ENCODE results near the gene ALDH1B1. TPM values are rescaled to one million over a fixed set of nuclear protein-coding genes. Genes with fewer than 3 reads are reported as not detected.

ALDH1B1 gene
- total and polyA plus RNA-seq, 10 of the 15 experiments (the other 5 are each of a cell fraction or from before 2014, with no cell fraction given), result 8.6 to 38.5 (median 30.9) TPM

DNA sequence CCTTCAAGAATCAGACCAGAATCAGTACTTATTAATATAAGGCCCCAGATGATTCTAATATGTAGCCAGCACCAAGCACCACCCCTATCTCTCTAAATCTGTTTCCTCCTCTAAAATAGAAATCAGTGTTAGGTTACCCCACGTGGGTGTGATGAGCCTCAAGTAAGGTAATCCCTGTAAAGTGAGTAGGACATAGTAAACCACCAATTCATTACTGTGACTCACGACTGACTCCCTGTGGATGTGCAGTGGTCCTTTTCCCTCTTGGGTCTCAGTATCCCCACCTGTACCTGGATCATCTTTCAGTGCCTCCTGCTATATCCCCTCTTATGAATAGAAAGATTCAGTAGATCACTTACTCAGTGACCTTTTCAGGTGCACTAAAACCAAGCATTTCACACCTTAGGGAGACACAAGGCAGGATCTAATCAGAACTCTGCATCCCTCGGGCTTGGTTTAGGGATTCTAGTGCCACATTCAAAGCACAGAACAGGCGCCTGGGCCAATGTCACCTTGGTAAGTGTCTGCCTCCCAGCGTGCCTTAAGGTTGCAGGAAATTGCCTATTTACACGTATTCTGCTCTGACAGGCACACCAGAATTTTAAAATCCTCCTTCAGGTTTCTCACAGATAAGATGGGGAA lies 12.2 kb upstream of the ALDH1B1 start (continued):
- TF ChIP-seq RB1 (IDR thresholded peaks at IDR 0.05; ENCODE audit: borderline replicate concordance), result no peak
- TF ChIP-seq, protein P1, sequence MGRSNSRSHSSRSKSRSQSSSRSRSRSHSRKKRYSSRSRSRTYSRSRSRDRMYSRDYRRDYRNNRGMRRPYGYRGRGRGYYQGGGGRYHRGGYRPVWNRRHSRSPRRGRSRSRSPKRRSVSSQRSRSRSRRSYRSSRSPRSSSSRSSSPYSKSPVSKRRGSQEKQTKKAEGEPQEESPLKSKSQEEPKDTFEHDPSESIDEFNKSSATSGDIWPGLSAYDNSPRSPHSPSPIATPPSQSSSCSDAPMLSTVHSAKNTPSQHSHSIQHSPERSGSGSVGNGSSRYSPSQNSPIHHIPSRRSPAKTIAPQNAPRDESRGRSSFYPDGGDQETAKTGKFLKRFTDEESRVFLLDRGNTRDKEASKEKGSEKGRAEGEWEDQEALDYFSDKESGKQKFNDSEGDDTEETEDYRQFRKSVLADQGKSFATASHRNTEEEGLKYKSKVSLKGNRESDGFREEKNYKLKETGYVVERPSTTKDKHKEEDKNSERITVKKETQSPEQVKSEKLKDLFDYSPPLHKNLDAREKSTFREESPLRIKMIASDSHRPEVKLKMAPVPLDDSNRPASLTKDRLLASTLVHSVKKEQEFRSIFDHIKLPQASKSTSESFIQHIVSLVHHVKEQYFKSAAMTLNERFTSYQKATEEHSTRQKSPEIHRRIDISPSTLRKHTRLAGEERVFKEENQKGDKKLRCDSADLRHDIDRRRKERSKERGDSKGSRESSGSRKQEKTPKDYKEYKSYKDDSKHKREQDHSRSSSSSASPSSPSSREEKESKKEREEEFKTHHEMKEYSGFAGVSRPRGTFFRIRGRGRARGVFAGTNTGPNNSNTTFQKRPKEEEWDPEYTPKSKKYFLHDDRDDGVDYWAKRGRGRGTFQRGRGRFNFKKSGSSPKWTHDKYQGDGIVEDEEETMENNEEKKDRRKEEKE (IDR thresholded peaks at IDR 0.05), result no peak
- TF ChIP-seq, protein P2, sequence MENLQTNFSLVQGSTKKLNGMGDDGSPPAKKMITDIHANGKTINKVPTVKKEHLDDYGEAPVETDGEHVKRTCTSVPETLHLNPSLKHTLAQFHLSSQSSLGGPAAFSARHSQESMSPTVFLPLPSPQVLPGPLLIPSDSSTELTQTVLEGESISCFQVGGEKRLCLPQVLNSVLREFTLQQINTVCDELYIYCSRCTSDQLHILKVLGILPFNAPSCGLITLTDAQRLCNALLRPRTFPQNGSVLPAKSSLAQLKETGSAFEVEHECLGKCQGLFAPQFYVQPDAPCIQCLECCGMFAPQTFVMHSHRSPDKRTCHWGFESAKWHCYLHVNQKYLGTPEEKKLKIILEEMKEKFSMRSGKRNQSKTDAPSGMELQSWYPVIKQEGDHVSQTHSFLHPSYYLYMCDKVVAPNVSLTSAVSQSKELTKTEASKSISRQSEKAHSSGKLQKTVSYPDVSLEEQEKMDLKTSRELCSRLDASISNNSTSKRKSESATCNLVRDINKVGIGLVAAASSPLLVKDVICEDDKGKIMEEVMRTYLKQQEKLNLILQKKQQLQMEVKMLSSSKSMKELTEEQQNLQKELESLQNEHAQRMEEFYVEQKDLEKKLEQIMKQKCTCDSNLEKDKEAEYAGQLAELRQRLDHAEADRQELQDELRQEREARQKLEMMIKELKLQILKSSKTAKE (IDR thresholded peaks at IDR 0.05; ENCODE audit: low read depth, poor library complexity, severe bottlenecking), result no peak
- no peak for TF ChIP-seq POLR2AphosphoS5 (IDR thresholded peaks at IDR 0.05; ENCODE audit: low read length)
- TF ChIP-seq, protein P3, sequence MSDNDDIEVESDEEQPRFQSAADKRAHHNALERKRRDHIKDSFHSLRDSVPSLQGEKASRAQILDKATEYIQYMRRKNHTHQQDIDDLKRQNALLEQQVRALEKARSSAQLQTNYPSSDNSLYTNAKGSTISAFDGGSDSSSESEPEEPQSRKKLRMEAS (IDR thresholded peaks at IDR 0.05; ENCODE audit: low read depth, low read length), result no peak

DNA sequence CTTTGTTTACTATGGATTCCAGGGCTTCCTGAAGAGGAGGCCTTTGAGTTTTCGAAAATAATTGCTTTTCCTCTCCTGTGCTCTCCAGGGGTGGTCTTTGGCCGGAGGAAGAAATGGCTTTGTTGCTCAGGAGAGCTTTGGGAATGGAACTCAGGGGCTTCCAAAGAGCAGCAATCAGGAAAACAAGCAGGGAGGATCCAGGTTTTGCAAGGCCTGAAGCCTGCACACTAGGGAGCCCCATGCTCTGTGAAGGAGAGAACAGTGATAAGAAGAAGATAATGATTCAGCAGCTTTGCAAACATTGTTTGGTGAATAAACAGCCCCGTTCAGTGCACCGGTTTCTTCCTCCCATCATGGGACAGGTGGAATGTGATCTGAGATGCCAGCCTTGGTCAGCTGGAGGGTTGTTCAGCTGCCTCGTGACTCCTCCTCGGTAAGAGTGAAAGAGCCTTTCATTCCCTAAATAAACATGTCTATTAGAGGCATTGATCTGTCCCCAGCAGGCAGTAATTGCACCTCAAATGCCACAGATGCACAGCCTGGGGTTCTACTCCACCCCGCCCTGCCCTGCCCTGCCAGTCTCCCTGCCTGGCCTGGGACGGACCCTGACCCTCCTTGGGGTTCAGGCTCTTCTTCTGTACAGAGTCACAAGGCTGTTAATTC lies 11.5 kb upstream of the ALDH1B1 start:
- WGBS (ENCODE audit: insufficient coverage, insufficient replicate concordance, low lambda C conversion rate, missing lambda C conversion rate), result 15% methylated on average over 8 of the region's 8 CpGs
- no peak overlapping the region for H3K27ac ChIP-seq (ENCODE audit: control insufficient read depth, insufficient read depth)
- ATAC-seq (no peak), DNase-seq (ENCODE audit: low read depth, low spot score) (no peak), FAIRE-seq (no peak)
- no peak overlapping the region for H3K9ac ChIP-seq (ENCODE audit: control insufficient read depth, insufficient read depth, low read length)
- H3K36me3 ChIP-seq (ENCODE audit: control insufficient read depth in 2 of 2, insufficient read depth in 2 of 2, low read length in 1 of 2), result no peaks in the 10 kb centered on the region
- BruUV-seq (replicated peaks), result no TSS peak
- H3K9me3 ChIP-seq (replicated peaks; ENCODE audit: control insufficient read depth, insufficient read depth, low read length), result peaks cover 6% of the 10 kb centered on the region; the same call in 1 of the 3 replicates
- no peaks in the 10 kb centered on the region for H3K27me3 ChIP-seq (replicated peaks in 1 of 2; ENCODE audit: control insufficient read depth in 2 of 2, insufficient read depth in 2 of 2, low read length in 1 of 2)
- no peak overlapping the region for H3K4me2 ChIP-seq (ENCODE audit: control insufficient read depth, insufficient read depth)
- ChIA-PET RAD21 (ENCODE audit: unreplicated experiment) (no interaction called here), SMC1A (ENCODE audit: uncharacterized antibody, unreplicated experiment) (no interaction called here), POLR2A (no interaction called here), CTCF (no interaction called here)
- no peaks in the 10 kb centered on the region for H4K20me1 ChIP-seq (ENCODE audit: control insufficient read depth, insufficient read depth)
- no peaks in the 10 kb centered on the region for H3K4me1 ChIP-seq (ENCODE audit: control insufficient read depth, insufficient read depth, low read length)
- H3K79me2 ChIP-seq (ENCODE audit: control insufficient read depth, insufficient read depth, low read length), result no peaks in the 10 kb centered on the region
- intact Hi-C loops (cut with micrococcal nuclease; ENCODE audit: unreplicated experiment), result no loop called here
- no peak overlapping the region for H3K4me3 ChIP-seq
- no peak overlapping the region for H2AFZ ChIP-seq (ENCODE audit: control insufficient read depth, low read depth, low read length)
- in situ Hi-C loops (cut with MboI), result no loop called here
- TF ChIP-seq, protein P4, sequence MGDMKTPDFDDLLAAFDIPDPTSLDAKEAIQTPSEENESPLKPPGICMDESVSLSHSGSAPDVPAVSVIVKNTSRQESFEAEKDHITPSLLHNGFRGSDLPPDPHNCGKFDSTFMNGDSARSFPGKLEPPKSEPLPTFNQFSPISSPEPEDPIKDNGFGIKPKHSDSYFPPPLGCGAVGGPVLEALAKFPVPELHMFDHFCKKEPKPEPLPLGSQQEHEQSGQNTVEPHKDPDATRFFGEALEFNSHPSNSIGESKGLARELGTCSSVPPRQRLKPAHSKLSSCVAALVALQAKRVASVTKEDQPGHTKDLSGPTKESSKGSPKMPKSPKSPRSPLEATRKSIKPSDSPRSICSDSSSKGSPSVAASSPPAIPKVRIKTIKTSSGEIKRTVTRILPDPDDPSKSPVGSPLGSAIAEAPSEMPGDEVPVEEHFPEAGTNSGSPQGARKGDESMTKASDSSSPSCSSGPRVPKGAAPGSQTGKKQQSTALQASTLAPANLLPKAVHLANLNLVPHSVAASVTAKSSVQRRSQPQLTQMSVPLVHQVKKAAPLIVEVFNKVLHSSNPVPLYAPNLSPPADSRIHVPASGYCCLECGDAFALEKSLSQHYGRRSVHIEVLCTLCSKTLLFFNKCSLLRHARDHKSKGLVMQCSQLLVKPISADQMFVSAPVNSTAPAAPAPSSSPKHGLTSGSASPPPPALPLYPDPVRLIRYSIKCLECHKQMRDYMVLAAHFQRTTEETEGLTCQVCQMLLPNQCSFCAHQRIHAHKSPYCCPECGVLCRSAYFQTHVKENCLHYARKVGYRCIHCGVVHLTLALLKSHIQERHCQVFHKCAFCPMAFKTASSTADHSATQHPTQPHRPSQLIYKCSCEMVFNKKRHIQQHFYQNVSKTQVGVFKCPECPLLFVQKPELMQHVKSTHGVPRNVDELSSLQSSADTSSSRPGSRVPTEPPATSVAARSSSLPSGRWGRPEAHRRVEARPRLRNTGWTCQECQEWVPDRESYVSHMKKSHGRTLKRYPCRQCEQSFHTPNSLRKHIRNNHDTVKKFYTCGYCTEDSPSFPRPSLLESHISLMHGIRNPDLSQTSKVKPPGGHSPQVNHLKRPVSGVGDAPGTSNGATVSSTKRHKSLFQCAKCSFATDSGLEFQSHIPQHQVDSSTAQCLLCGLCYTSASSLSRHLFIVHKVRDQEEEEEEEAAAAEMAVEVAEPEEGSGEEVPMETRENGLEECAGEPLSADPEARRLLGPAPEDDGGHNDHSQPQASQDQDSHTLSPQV (IDR thresholded peaks at IDR 0.05), result no peak
- TF ChIP-seq ZBED1 (IDR thresholded peaks at IDR 0.05; ENCODE audit: borderline replicate concordance) (no peak), POLR2A (IDR thresholded peaks at IDR 0.05; ENCODE audit: low read depth, low read length) (no peak), WRNIP1 (IDR thresholded peaks at IDR 0.05; ENCODE audit: borderline replicate concordance, low read depth, low read length) (no peak), BHLHE40 (IDR thresholded peaks at IDR 0.05; ENCODE audit: borderline replicate concordance in 1 of 2, low read depth in 2 of 2, low read length in 1 of 2) (no peak), SREBF1 (IDR thresholded peaks at IDR 0.05; ENCODE audit: low read length) (no peak)
